ENCODE data around the gene SLCO2B1. TPM values are rescaled to one million over a fixed set of nuclear protein-coding genes. Genes with fewer than 3 reads are reported as not detected.

Gene SLCO2B1
- total RNA-seq, 6 experiments from 2014 or later: not detected

DNA sequence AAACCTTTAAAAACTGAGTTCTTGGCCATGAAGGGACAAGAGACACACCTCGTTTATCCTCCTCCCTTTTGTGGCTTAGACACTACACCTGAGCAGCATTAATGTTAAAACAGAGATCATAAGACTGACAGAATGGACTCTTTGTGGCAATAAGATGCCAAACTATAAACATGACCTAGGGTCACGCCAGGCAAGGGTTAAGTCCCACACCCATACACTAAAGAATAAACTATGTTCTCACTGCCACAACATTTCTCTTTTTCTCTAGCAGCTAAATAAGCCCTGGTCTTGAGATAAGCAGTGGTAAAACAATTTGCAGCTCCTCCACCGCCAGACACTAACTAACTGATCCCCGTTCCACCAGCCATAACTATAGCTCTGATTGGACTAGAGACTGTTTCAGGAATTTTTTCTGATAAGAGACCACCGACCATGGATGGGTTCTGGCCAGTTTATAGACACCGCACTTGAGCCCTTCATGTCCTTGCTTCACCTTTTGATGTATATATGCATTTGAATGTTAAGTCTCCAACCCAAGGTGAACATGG lies 4.9 kb upstream of the SLCO2B1 start:
- Mint-ChIP-seq H3K4me1 (ENCODE audit: low read depth) (peaks cover 22% of the 10 kb centered on the region), H3K4me3 (no peak overlapping the region), H3K27me3 (ENCODE audit: insufficient read depth) (peaks cover 16% of the 10 kb centered on the region), H3K36me3 (ENCODE audit: low read depth) (no peaks in the 10 kb centered on the region), H3K27ac (no peak overlapping the region), H3K9me3 (no peaks in the 10 kb centered on the region)
- TF ChIP-seq, protein P1, sequence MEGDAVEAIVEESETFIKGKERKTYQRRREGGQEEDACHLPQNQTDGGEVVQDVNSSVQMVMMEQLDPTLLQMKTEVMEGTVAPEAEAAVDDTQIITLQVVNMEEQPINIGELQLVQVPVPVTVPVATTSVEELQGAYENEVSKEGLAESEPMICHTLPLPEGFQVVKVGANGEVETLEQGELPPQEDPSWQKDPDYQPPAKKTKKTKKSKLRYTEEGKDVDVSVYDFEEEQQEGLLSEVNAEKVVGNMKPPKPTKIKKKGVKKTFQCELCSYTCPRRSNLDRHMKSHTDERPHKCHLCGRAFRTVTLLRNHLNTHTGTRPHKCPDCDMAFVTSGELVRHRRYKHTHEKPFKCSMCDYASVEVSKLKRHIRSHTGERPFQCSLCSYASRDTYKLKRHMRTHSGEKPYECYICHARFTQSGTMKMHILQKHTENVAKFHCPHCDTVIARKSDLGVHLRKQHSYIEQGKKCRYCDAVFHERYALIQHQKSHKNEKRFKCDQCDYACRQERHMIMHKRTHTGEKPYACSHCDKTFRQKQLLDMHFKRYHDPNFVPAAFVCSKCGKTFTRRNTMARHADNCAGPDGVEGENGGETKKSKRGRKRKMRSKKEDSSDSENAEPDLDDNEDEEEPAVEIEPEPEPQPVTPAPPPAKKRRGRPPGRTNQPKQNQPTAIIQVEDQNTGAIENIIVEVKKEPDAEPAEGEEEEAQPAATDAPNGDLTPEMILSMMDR (IDR thresholded peaks at IDR 0.05): no peak
- DNase-seq: no peak

DNA sequence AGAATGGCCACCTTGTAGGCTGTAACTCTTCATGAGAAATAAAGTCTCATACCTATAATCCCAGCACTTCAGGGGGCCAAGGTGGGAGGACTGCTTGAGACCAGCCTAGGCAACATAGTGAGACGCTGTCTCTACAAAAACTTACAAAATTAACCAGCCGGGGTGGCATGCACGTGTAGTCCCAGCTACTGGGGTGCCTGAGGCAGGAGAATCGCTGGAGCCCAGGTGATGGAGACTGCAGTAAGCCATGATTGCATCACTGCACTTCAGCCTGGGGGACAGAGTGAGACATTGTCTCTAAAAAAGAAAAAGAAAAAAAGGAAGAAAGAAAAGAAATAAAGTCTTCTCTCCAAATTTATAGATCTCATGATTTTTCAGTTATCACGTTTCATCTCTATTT lies 4.2 kb upstream of the SLCO2B1 start:
- H3K27ac Mint-ChIP-seq: no peak overlapping the region
- H3K36me3 Mint-ChIP-seq (ENCODE audit: low read depth): no peaks in the 10 kb centered on the region
- no peaks in the 10 kb centered on the region for H3K9me3 Mint-ChIP-seq
- DNase-seq: no peak
- H3K27me3 Mint-ChIP-seq (ENCODE audit: insufficient read depth): peaks cover 17% of the 10 kb centered on the region
- no peak overlapping the region for H3K4me3 Mint-ChIP-seq
- peaks cover 22% of the 10 kb centered on the region for H3K4me1 Mint-ChIP-seq (ENCODE audit: low read depth)
- TF ChIP-seq, protein P1 (IDR thresholded peaks at IDR 0.05): no peak

DNA sequence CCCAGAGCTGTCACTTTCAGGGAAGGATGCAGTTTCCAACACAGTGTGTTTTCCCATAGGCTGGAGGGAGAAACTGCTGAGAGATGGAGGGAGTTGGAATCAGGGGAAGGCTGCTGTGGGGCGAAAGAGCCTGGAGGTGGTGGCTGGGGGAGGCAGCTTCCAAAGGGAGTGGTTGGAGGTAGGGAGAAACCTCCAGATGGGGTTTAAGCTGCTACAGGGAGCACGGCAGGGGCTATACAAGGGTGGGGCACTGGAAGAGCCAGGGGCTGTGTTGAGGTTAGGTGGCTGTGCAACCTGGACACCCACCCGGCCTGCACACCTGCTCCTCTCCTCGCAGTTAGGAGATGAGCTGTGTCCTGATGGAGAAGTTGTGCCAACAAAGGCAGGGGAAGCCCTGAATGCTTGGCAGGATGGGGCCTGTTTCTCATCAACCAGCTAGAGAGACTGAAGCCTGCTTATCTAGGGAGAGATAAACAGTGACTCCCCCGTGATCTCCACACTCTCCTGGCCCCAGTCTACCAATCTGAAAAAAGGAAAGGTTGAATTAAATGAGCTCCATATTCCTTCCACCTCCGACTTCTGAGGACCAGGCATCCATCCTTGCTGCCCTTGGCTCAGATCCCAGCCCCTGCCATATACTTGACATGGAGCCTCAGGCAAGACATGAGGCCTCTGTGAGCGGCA lies 3.6 kb upstream of the SLCO2B1 start:
- H3K27me3 Mint-ChIP-seq (ENCODE audit: insufficient read depth): peaks cover 22% of the 10 kb centered on the region
- no peak overlapping the region for H3K4me3 Mint-ChIP-seq
- DNase-seq: no peak
- no peak overlapping the region for H3K27ac Mint-ChIP-seq
- no peaks in the 10 kb centered on the region for H3K36me3 Mint-ChIP-seq (ENCODE audit: low read depth)
- H3K4me1 Mint-ChIP-seq (ENCODE audit: low read depth): peaks cover 22% of the 10 kb centered on the region
- H3K9me3 Mint-ChIP-seq: no peaks in the 10 kb centered on the region
- TF ChIP-seq, protein P1 (IDR thresholded peaks at IDR 0.05): no peak

DNA sequence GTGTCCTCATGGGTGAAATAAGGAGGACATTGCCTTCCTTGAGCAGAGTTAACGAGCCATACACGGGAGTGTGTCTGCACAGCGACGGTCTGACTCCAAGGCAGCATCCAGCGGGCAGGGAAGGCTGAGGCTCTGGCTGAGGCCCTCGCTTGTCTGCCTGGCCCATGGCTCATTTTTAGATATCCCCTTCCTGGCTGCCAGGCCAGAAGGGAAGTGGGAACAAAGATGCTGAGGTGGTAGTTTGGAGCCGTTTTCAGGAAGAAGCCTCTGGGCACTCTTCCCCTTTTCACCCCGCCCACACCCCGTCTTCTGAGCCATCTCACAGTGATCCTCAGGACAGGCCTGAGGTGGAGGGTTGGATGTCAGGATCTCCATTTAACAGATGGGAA lies 3.0 kb upstream of the SLCO2B1 start:
- Mint-ChIP-seq H3K27me3 (ENCODE audit: insufficient read depth) (peaks cover 27% of the 10 kb centered on the region), H3K4me3 (no peak overlapping the region), H3K4me1 (ENCODE audit: low read depth) (peaks cover 16% of the 10 kb centered on the region), H3K36me3 (ENCODE audit: low read depth) (no peaks in the 10 kb centered on the region), H3K9me3 (no peaks in the 10 kb centered on the region), H3K27ac (no peak overlapping the region)
- DNase-seq: no peak
- TF ChIP-seq, protein P1 (IDR thresholded peaks at IDR 0.05): no peak

DNA sequence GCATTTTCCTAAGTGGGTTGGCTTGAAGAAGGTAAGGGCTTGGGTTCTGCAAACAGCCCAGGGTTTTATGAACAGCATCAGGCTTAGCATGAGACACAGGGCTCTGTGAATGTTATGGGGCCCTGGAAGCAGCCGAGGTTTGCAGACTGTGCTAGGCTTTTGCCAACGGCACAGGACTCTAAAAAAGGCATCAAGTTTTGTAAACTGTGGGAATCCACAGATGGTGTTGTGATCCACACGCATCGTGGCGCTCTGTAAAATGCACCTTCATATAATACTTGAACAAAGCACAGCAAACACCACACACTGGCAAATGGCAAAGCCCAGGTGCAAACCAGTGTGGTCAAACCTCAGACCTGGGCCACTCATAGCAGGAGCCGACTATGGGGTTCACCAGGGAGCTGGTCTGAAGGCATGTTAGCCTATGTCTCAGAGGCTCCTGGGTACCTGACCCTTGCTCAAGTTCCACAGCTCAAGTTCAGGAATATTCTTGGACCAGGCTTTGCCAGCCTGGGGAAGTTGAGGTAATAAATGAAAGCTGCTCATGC lies 2.4 kb upstream of the SLCO2B1 start:
- H3K27ac Mint-ChIP-seq: no peak overlapping the region
- H3K9me3 Mint-ChIP-seq: no peaks in the 10 kb centered on the region
- no peaks in the 10 kb centered on the region for H3K36me3 Mint-ChIP-seq (ENCODE audit: low read depth)
- peaks cover 30% of the 10 kb centered on the region for H3K27me3 Mint-ChIP-seq (ENCODE audit: insufficient read depth)
- no peak overlapping the region for H3K4me3 Mint-ChIP-seq
- no peak for DNase-seq
- TF ChIP-seq, protein P1 (IDR thresholded peaks at IDR 0.05): no peak
- H3K4me1 Mint-ChIP-seq (ENCODE audit: low read depth): peaks cover 10% of the 10 kb centered on the region
